Body of pancreas (tissue), 4 donors: Measurements from ENCODE around the gene KIF3A. TPM values are rescaled to one million over a fixed set of nuclear protein-coding genes. Genes with fewer than 3 reads are reported as not detected.

Experiments used
- ATAC-seq: fragments of 150-250 bp; one replicate; pipeline ENCODE4 v1.9.1; 2016
- DNase-seq, 4 donors: peaks; one replicate each; pipeline ENCODE4 v3.0.0-alpha.2; 2019
- H3K27ac ChIP-seq, 4 donors: fragments of 200-600 bp; sonication (generic); 1 replicate in 3 of 4; 2 replicates in 1 of 4; pipeline versions ENCODE4 v1.5.1 to v1.6.1; 2016 to 2019; ENCODE audit warnings: mild to moderate bottlenecking in 1 of 4, mixed read lengths in 1 of 4, moderate library complexity in 1 of 4
- H3K27me3 ChIP-seq, 2 donors: fragments of 200-600 bp; sonication (generic); one replicate each; pipeline ENCODE4 v1.6.0; 2016; ENCODE audit warnings: mild to moderate bottlenecking in 1 of 2
- H3K36me3 ChIP-seq, 2 donors: fragments of 200-600 bp; sonication (generic); replicated peaks in 1 of 2; 2 replicates each; pipeline ENCODE4 v1.5.1; 2016; ENCODE audit warnings: low read depth in 2 of 2; ENCODE audit not compliant: insufficient read depth in 1 of 2
- H3K4me1 ChIP-seq: fragments of 200-600 bp; sonication (generic); one replicate; pipeline ENCODE4 v1.6.0; 2016
- H3K4me3 ChIP-seq, 2 donors: fragments of 200-600 bp; sonication (generic); 1 replicate in 1 of 2; 2 replicates in 1 of 2; pipeline ENCODE4 v1.5.1; 2016 to 2019
- H3K9me3 ChIP-seq, 3 donors: fragments of 200-600 bp; sonication (generic); 1 replicate in 2 of 3; 2 replicates in 1 of 3; pipeline ENCODE4 v1.5.1; 2016
- CTCF ChIP-seq, 7 experiments: fragments of 450-650 bp in 4 of 7; fragments of 200-600 bp in 3 of 7; sonication (generic) in 3 of 7; IDR thresholded peaks; one replicate each; pipeline ENCODE4 v1.5.1; 2016 to 2019; ENCODE audit warnings: antibody characterized with exemption in 7 of 7
- POLR2A ChIP-seq, 3 donors: fragments of 450-650 bp; IDR thresholded peaks; one replicate each; pipeline ENCODE4 v1.6.1; 2016; ENCODE audit warnings: antibody characterized with exemption in 3 of 3, mild to moderate bottlenecking in 2 of 3
- WGBS, 2 donors: methylation state at CpG; one replicate each; pipeline ENCODE4 v1.1.5; 2017; 5-methylcytosine and 5-hydroxymethylcytosine counted together
- intact Hi-C: fragments of 100-400 bp; cut with DNase I; formaldehyde crosslinking; loops from one replicate; pipeline ENCODE4 v1.15.1; 2023
- total RNA-seq, 2 donors: library from RNA; depleted of rRNA; stranded (reverse); fragments of >200 nt; gene quantifications; one replicate each; pipeline ENCODE4 v1.1.0, GENCODE V29; 2016

Gene KIF3A
- total RNA-seq, 2 donors from 2014 or later: 5.9 to 8.8 TPM

DNA sequence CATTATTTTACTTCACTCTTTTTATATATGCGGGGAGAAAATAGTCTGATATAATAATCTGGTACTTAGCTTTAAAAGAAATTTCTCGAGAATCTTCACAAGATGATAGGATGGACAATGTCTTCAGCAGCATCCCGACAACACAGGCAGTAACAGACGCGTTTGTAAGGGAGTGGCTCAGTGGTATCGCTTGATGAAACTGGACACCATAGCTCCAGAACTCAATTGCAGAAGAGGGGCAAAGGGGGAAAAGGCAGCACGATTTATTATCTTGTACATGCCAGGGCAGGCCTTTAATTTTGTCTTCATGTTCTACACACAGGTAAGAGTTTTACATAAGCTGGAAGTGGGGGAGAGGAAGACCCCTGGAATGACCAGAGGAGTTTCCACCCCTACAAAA is 47.8 kb downstream of the KIF3A start:
- 81 to 86% methylated on average over 7 of the region's 7 CpGs for WGBS, 2 donors
- ATAC-seq (no peak), DNase-seq (no peak)
- TF ChIP-seq CTCF (IDR thresholded peaks at IDR 0.05): no peak
- no peak for TF ChIP-seq POLR2A (IDR thresholded peaks at IDR 0.05)
- H3K4me3 ChIP-seq: no peak overlapping the region
- intact Hi-C loops: no loop called here
- no peaks in the 10 kb centered on the region for H3K9me3 ChIP-seq
- H3K4me1 ChIP-seq: no peaks in the 10 kb centered on the region
- no peak overlapping the region for H3K27ac ChIP-seq
- H3K36me3 ChIP-seq: no peaks in the 10 kb centered on the region
- no peaks in the 10 kb centered on the region for H3K27me3 ChIP-seq

DNA sequence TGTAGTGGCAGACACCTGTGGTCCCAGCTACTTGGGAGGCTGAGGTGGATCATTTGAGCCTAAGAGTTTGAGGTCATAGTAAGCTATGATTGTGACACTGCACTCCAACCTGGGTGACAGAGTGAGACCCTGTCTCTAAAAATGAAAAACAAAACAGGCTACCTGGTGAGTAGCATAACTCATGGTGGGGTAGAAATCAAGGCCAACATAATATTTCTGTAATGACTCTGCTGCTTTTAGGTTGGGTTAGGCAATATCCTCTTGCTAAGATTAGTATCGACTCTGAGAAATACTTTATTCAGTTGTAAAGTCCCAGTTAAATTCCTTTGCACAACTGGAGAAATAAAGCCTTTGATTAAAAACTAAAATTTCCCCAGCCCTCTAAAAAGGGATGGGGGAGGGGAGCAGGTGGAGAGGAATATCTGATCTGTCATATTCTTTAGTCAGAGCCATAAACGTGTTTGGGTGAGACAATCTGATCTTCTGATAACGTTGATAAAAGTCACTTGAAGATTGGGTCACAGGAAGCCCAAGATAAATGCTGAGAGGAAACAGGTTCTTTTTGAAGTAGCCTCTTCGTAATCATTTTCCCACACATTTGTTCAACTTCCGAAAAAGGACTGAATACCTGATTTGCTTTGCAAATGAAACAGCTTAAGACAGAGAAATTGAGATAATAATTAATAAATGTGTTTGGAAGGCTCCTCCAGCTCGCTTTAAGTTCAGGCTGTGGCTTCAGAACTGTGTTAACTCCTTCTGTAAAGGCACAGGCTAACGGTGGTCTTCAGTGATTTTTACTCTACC is 48.6 kb downstream of the KIF3A start:
- 51 to 61% methylated on average over 7 of the region's 7 CpGs for WGBS, 2 donors
- no peaks in the 10 kb centered on the region for H3K9me3 ChIP-seq
- no peaks in the 10 kb centered on the region for H3K4me1 ChIP-seq
- TF ChIP-seq POLR2A (IDR thresholded peaks at IDR 0.05) (no peak), CTCF (IDR thresholded peaks at IDR 0.05) (no peak)
- intact Hi-C loops: no loop called here
- ATAC-seq (no peak), DNase-seq (no peak)
- no peaks in the 10 kb centered on the region for H3K36me3 ChIP-seq
- no peak overlapping the region for H3K27ac ChIP-seq
- no peaks in the 10 kb centered on the region for H3K27me3 ChIP-seq
- H3K4me3 ChIP-seq: no peak overlapping the region

GRCh38 chr5:132687995-132688394 is 49.4 kb downstream of the KIF3A start:
- H3K9me3 ChIP-seq: no peaks in the 10 kb centered on the region
- H3K36me3 ChIP-seq: no peaks in the 10 kb centered on the region
- H3K27me3 ChIP-seq: no peaks in the 10 kb centered on the region
- DNase-seq (no peak), ATAC-seq (no peak)
- no peak for TF ChIP-seq CTCF (IDR thresholded peaks at IDR 0.05)
- TF ChIP-seq POLR2A (IDR thresholded peaks at IDR 0.05): no peak
- H3K4me3 ChIP-seq: no peak overlapping the region
- no peaks in the 10 kb centered on the region for H3K4me1 ChIP-seq
- H3K27ac ChIP-seq: no peak overlapping the region
- intact Hi-C loops: no loop called here
- 77 to 86% methylated on average over 4 to 5 of the region's 5 CpGs for WGBS, 2 donors

DNA sequence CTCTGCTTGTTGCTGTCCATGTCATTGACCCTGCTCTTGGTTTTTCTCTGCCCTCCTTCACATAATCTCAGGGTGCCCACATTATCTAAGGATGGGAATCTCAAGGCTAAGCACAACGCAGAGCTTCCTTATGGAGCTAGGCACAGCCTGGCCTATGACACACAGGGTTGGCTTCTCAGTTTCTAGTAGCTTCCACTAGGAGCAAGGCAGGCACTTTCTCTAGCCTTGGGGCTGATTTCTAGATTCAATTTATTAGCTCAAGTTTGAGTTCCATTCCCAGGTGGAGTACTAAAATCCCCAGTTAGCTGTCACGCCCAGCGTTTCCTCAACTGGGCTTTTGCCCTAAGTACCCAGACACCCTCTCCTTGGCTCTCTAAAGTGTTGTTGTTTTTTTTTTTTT is 51.2 kb downstream of the KIF3A start:
- 79 to 94% methylated on average over 3 of the region's 3 CpGs for WGBS, 2 donors

More for the DNA sequence above, 51.2 kb downstream of the KIF3A start:
- intact Hi-C loops: no loop called here
- Histone ChIP-seq H3K36me3 (no peaks in the 10 kb centered on the region), H3K4me1 (no peaks in the 10 kb centered on the region), H3K9me3 (no peaks in the 10 kb centered on the region), H3K27ac (no peak overlapping the region), H3K27me3 (no peaks in the 10 kb centered on the region), H3K4me3 (no peak overlapping the region)
- DNase-seq (no peak), ATAC-seq (no peak)
- TF ChIP-seq POLR2A (IDR thresholded peaks at IDR 0.05) (no peak), CTCF (IDR thresholded peaks at IDR 0.05) (no peak)
